ENCODE data around the gene RBBP9. TPM values are rescaled to one million over a fixed set of nuclear protein-coding genes. Genes with fewer than 3 reads are reported as not detected.
A peak's percentile ranks its signal among the peaks of the same experiment; 100 is the strongest.
"Not testable (repeated sequence)": the region's sequence is repeated elsewhere in the genome, so short reads cannot be mapped to it uniquely, and the experiment has no call there.

Gene RBBP9
- total RNA-seq, 1 donor from 2014 or later: 6.8 TPM

GRCh38 chr20:18513208-18513607, 16.2 kb upstream of the RBBP9 start:
- no peaks in the 10 kb centered on the region for H3K9me3 ChIP-seq
- intact Hi-C loops (cut with DNase I): no loop called here

GRCh38 chr20:18511571-18511970, 14.5 kb upstream of the RBBP9 start:
- H3K4me1 ChIP-seq: peaks cover 4 to 11% of the 10 kb centered on the region in 2 donors
- intact Hi-C loops (cut with DNase I): no loop called here
- H3K36me3 ChIP-seq: peaks cover 1 to 46% of the 10 kb centered on the region in 2 donors
- no peak overlapping the region for H3K4me3 ChIP-seq
- no peak overlapping the region for H3K27ac ChIP-seq
- DNase-seq (ENCODE audit: low spot score in 2 of 2): no peak
- no peaks in the 10 kb centered on the region for H3K9me3 ChIP-seq
- no peaks in the 10 kb centered on the region for H3K27me3 ChIP-seq
- TF ChIP-seq CTCF (IDR thresholded peaks at IDR 0.05): no peak

More at GRCh38 chr20:18513208-18513607, 16.2 kb upstream of the RBBP9 start:
- Histone ChIP-seq H3K4me3 (no peak overlapping the region), H3K4me1 (peaks cover 4 to 7% of the 10 kb centered on the region in 2 donors), H3K27ac (no peak overlapping the region), H3K27me3 (no peaks in the 10 kb centered on the region), H3K36me3 (peaks cover 4 to 54% of the 10 kb centered on the region in 2 donors)
- no peak for TF ChIP-seq CTCF (IDR thresholded peaks at IDR 0.05)
- no peak for DNase-seq (ENCODE audit: low spot score in 2 of 2)

- no peaks in the 10 kb centered on the region for H3K9me3 ChIP-seq
- peaks cover 4 to 11% of the 10 kb centered on the region in 2 donors for H3K4me1 ChIP-seq
- H3K36me3 ChIP-seq: peaks cover 0 to 14% of the 10 kb centered on the region in 2 donors
- no peaks in the 10 kb centered on the region for H3K27me3 ChIP-seq
- peak; percentile 94 to 99 for DNase-seq (ENCODE audit: low spot score in 2 of 2)
- peak within 1 kb of the TSS; percentile 88 to 94 for H3K27ac ChIP-seq
- no peak for TF ChIP-seq CTCF (IDR thresholded peaks at IDR 0.05)
- intact Hi-C loops (cut with DNase I): loop anchor here (1.0 to 10.0 kb wide), 7 partner anchors 10 to 987 kb away; partner anchors contain the start of genes DZANK1, POLR3F, RBBP9 and SMIM26
- H3K4me3 ChIP-seq: peak within 1 kb of the TSS; percentile 64 to 78
Measured at GRCh38 chr20:18507218-18508191, 10.5 kb upstream of the RBBP9 start, which contains the start of gene SEC23B. SEC23B (plus strand) TSS chr20:18507940; CDS start chr20:18510836, 2,896 bp downstream.

GRCh38 chr20:18506744-18507143, 9.7 kb upstream of the RBBP9 start:
- no peak for TF ChIP-seq CTCF (IDR thresholded peaks at IDR 0.05)
- no peaks in the 10 kb centered on the region for H3K27me3 ChIP-seq
- DNase-seq (ENCODE audit: low spot score in 2 of 2): no peak
- no peaks in the 10 kb centered on the region for H3K9me3 ChIP-seq
- intact Hi-C loops (cut with DNase I): loop anchor here (1.0 to 10.0 kb wide), 7 partner anchors 9 to 988 kb away; partner anchors contain the start of genes DZANK1, POLR3F, RBBP9 and SMIM26
- H3K4me3 ChIP-seq: peak overlapping the region; percentile 64 to 78
- peaks cover 0 to 7% of the 10 kb centered on the region in 2 donors for H3K36me3 ChIP-seq
- peaks cover 4 to 11% of the 10 kb centered on the region in 2 donors for H3K4me1 ChIP-seq
- H3K27ac ChIP-seq: peak overlapping the region; percentile 88 to 94

GRCh38 chr20:18504479-18505060, 7.5 kb upstream of the RBBP9 start:
- Histone ChIP-seq H3K4me3 (no peak overlapping the region), H3K36me3 (no peaks in the 10 kb centered on the region), H3K4me1 (peaks cover 4 to 11% of the 10 kb centered on the region in 2 donors), H3K9me3 (no peaks in the 10 kb centered on the region), H3K27ac (no peak overlapping the region), H3K27me3 (no peaks in the 10 kb centered on the region)
- intact Hi-C loops (cut with DNase I): loop anchor here (10.0 kb wide), 1 partner anchor 990 kb away; no protein-coding TSS in a partner anchor
- no peak for TF ChIP-seq CTCF (IDR thresholded peaks at IDR 0.05)
- DNase-seq (ENCODE audit: low spot score in 2 of 2): no peak

GRCh38 chr20:18501672-18502071, 4.6 kb upstream of the RBBP9 start:
- H3K36me3 ChIP-seq; H3K27me3 ChIP-seq; H3K9me3 ChIP-seq; H3K4me3 ChIP-seq; H3K4me1 ChIP-seq; H3K27ac ChIP-seq; DNase-seq (ENCODE audit: low spot score in 2 of 2): not testable (repeated sequence)
- intact Hi-C loops (cut with DNase I): loop anchor here (10.0 kb wide), 1 partner anchor 993 kb away; no protein-coding TSS in a partner anchor
